Skin of body (tissue), 2 donors: ENCODE measurements around the gene ABCA1. TPM values are rescaled to one million over a fixed set of nuclear protein-coding genes. Genes with fewer than 3 reads are reported as not detected.
A peak's percentile ranks its signal among the peaks of the same experiment; 100 is the strongest.
"Not testable (repeated sequence)": the region's sequence is repeated elsewhere in the genome, so short reads cannot be mapped to it uniquely, and the experiment has no call there.

Experiments
- DNase-seq: peaks from one replicate; lab custom pipeline; 2025; lab: John Stamatoyannopoulos, UW
- total RNA-seq: library from RNA; depleted of rRNA; stranded (reverse); fragments of >200 nt; gene quantifications from one replicate; pipeline ENCODE4 v1.2.3, GENCODE V29; 2014

ABCA1 gene
- total RNA-seq, 1 donor from 2014 or later = 61.2 TPM

DNA sequence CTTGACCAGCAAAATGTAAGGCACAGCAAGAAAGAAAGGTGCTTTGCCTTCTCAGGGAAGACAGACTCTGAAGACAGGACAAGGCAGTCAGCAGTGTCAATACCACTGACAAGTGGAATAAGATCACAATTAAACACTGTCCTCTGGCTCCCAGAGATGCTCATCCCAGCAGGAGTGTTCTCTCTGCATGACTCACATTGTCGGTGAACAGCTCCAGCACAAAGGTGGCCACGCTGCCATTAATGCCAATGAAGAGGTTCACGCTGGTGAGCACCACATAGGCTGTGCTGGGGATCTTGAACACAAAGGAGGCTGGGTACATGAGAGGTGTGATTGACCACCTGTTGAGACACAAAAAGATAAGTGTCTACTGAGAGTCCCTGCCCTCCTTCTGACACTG lies 132.1 kb downstream of the ABCA1 start:
- DNase-seq = no peak

DNA sequence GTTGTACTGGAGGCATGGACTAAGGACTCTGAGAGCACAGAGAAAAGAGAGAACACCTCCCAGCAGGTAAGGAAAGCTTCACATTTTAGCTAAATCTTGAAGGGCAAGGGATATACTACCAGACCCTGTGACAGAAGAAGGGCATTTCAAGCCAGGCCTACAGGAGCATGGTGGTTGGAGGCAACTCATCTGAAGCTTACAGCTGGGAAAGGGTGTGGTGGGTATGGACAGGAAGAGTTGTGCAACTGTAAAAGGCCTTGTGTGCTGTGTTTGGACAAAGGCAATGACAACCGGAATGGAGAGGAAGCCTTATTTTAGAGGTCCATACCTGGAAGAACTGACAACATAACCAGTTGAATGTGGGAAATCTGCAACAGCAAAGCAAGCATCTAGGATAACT lies 132.9 kb downstream of the ABCA1 start:
- DNase-seq = no peak

DNA sequence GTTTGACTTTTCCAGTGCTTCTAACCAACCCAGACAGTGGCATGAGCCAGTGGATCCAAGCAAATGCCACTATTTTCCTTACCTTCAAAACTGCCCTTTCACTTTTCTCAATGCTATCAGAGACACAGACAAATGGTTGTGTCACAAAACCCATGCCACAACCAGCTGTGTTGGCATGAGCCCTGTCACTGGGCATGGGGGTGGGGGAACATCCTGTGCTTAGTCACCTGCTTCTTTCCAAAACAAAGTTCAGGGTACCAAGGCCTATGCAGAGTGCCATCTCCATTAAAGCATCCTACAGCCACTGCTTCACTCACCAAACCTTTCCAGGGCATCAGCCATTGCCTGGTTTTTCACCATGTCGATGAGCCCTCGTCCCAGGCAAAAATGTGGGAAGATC lies 133.9 kb downstream of the ABCA1 start:
- DNase-seq = no peak

DNA sequence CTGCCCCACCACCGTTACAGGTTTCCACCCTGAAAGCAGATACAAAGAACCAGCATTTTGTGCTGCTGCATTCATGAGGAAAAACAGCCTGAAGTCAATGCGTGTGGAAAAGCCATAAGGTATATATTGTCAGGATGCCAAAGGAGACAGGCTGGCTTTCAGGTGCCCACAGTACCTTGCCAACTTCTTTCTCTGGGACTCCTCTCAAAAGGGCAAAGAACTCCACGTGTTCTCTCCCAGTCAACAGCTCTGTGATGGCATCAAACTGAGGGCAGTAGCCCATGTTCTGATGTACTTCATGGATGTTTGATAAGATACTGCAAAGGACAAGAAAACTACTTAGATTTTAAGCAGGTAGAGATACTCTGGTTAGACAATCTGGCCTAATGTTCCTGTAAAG lies 139.7 kb downstream of the ABCA1 start:
- DNase-seq = no peak

DNA sequence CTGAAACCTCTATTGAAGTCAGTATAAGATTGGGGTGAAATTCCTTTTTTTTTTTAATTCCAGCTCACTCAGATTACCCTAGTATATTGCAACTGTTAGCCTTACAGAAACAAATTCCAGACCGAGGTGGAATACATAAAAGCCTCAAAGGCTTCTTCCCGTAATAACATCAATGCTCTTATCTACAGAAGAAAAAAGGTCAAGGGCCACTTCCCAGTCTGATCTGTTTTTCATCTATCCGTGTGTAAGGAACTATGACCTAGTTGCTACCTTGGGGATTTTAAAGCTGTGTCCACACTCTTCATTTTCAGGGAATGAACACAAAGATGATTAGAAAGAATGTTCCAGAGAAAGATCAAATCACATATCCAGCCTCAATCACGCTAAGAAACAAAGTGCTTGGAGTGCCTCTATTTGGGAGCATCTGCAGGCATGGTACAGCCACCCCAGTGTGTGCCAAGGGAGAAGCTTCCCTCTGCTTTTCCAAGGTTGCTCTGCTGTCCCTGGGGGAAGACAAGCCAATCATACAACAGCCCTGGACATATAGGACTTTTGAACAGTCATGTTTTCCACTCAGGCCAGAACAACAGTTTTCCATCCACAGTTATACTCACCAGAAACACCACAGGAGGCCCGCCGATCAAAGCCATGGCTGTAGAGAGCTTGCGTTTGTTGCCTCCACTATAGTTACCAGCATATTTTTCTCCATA lies 140.5 kb downstream of the ABCA1 start:
- no peak for DNase-seq

DNA sequence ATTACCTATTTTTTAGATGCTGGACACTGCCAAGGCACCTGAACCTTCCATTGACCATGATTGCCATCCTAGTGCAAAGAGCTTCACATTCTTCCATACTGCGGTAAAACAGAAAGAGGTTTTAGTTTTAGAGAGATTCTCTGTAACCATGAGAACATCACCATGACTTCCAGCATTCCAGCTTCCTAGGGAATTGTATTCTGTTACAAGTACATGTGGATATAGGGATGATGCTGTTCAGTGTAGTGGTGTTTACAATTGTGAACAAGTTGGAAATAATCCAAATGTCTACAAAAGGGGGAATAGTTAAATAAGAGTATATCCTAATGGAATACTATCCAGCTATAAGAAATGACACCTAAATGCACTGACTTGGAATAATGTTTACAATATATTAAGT lies 141.7 kb downstream of the ABCA1 start:
- no peak for DNase-seq

DNA sequence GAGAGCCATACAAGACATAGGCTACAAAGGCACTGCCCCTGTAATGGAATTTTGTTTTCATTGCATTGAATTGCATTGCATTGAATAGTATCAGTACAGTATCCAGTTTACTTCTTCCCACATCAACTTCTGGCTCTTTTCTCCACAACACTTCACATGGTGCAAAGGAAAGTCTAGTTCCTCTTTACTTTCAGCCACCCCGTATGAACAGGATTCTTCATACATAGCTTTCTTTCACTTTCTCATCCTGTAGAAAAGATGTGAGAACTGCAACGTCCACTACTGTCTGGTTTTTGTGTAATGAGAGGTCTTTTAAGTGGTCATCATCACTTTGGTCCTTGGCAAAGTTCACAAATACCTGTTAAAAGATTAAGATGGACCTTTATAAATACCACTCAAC lies 143.9 kb downstream of the ABCA1 start:
- no peak for DNase-seq

DNA sequence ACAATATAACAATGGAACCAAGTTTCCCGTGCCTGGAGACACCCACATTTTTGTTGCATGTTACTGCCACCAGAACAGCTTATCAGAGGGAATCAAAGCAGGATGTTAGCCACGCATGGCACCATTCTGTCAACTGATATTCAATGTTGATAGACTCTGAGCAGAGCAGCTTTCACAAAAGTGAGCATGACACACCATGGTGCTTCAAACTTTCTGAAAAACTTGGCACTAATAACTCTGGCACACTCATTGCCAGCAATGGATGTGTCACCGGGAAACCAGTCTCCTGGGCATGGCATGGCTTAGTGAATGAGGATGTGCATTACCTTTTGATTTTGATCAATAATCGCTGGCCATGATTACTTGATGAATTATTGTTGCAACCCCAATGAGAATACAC lies 144.4 kb downstream of the ABCA1 start:
- DNase-seq = no peak

DNA sequence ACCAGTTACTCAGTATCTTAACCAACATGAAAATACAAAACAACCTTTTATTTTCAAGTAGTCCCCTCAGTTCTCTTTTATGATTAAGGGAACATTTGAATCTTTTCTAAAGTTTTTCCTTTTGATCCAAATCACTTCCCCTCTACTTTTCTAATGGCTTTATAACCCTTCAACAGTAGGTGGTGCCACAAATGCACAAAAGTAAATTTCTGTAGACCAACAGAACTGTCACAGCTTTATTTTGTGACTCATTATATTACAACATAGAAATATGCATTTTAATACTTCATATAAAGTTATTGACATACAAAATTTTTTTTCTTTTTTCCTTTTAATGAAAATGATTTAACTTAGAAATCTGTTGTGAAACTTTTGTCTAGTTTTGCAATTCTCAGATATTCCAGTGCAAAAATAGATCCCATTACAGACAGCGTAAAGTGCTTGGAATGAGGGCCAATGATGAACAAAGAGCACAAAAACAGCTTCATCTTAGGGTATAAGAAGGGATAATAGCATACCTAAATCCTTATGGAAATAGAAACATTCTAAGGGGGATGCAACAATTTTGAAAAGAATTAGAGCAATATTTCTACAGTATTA lies 147.1 kb downstream of the ABCA1 start:
- DNase-seq = peak; percentile 18

DNA sequence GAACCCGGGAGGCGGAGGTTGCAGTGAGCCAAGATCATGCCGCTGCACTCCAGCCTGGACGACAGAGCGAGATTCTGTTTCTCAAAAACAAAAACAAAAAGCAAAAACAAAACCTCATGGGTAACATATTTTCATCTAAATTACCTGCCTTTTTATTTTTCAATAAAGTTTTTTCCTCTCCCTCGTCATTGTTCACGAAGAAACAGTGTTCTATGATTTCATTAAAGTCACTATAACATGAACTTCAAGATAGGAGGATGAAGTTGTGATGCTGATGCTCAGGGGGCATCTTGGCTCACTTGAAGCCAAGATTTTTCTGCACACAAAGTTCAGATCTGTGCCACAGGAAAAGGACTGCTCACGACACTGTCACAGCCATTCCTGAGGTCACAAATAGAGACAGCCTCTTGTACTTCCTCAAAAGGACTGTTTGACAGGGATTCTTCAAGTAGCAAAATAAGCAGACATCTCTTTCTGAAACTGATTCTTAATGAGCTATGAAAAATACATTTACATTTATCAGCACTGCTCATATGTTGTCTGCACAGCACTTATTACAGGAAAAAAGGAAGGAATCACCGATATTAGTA lies 147.9 kb downstream of the ABCA1 start:
- no peak for DNase-seq

DNA sequence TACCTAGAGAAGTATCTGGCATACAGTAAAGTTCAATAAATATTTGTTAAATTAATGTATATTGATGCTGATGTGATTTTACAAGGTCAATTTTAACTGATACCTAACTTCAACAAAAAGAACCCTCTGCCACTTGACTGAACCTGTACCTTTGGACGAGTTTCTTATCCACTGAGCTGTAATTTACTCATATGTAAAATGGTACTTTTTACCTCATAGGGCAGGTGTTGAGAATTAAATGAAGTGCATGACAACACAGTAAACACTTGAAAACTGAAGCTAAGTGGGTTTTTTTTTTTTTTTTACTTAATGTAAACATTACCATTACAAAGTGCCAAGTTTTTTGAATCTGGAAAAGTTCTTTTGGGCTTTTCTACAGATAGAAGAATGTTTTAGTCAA lies 148.6 kb downstream of the ABCA1 start:
- no peak for DNase-seq

DNA sequence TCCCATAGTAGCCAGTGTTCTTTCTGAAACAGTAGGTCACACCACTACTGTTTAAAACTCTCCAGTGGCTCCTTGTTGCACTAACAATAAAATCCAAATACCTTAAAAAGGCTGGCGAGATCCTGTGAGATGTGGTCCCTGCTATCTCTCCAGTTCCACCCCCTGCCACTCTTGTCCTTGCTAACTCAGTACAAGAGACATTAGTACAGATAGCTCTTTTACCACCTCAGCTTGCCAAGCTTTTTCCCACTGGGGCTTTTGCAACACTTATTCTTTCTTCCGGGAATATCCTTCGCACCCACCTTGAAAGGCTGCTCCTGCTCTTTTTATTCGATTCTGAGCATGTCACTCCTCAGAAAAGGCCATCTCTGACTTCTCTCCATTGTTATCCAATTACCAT lies 149.2 kb downstream of the ABCA1 start:
- DNase-seq = no peak

DNA sequence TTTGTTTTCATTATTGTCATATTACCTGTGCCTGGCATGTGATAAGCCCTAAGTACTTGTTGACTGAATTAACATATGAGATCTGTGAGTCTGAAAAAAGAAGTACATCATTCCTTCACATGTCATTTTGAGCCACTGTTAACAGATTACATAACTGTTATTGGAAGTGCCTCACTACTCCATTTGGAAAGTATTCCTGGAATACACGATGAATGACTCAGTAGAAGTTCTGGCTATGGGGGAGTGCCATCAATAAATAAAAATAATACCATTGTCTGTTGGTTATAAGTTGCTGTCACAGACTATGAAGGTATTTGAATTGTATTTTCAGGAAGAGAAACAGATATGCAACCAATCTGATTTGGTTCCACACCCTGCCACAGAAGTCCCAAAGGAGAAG lies 151.2 kb downstream of the ABCA1 start:
- DNase-seq = peak; percentile 8

DNA sequence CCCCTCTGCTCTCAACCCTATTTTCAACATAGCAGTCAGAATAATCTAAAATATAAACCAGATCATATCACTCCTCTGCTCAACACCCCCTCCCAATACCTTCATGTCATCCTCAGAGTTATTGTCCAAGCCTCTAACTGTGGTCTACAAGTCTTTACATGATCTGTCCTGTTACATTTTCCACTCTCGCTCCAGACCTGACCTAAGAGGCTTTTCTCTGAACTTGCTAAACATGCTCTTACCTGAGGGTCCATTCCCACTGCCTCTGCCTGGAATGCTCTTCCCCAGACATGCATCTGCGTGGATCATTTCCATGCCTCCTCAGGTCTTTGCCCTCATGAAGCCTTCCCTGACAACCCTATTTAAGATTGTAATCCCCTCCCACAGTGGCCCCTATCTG lies 152.0 kb downstream of the ABCA1 start:
- no peak for DNase-seq

DNA sequence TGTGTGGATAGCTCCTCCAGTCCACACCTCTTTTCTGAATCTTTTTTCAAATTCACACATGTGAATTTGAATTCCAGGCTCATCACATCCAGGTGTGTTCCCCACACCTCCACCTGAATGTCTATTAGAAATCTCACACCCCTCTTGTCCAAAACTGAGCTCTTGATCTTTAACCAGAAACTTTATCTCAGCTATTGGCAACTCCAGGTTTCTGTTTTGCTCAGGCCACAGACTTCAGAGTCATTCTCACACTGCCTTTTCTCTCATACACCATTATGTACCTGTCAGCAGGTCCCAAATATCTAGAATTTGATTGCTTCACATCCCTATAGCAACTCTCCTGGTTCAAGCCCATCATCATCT lies 152.4 kb downstream of the ABCA1 start:
- DNase-seq = no peak

DNA sequence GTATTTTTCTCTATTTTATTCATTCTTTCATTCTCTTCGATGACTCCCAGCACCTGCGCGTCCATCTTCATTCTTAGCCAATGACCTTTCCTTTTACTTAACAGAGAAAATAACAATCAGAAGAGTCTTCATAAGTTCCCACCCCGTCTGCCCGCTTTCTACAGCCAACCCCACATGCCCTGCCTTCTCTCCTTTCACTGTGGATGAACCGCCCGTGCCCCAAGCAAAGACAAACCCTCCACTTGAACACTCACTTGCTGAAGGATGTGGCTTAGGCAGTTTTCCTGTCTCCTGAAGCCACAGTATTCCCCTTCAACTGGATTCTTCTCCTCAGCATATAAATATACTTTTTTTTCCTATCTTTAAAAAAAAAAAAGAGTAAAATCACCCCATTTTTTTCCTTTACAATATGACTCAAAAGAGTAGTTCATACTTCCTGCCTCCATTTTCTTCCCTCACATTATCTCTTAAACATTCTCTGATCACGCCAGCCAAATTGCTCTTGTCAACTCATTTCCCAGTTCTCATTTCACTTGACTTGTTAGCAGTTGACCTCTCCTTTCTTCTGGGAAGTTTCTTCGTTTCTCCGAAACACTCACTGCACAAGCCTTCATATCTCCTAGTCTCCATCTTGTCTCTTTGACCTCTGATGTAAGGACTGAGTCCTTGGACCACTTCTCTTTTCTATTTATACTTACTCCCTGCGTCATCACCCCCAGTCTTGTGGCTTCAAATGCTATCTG lies 153.0 kb downstream of the ABCA1 start:
- DNase-seq = no peak

DNA sequence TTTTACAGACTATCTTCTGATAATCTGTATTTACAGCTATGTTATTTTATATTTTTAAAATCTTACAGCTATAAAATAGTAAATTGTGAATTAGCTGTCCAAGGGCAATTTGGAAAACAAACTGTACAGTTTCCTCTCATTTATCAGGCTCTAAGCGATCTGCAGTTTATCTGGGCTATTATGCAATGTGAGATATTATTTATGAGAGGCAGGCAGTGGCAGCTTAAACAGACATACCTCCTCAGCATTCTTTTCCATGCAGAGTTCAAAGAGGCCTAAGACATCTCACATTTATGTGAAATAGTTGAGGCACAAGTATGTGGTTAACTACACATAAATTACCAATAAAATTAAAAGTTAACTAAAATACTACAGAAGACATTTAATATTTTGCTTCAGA lies 153.8 kb downstream of the ABCA1 start:
- DNase-seq = no peak

DNA sequence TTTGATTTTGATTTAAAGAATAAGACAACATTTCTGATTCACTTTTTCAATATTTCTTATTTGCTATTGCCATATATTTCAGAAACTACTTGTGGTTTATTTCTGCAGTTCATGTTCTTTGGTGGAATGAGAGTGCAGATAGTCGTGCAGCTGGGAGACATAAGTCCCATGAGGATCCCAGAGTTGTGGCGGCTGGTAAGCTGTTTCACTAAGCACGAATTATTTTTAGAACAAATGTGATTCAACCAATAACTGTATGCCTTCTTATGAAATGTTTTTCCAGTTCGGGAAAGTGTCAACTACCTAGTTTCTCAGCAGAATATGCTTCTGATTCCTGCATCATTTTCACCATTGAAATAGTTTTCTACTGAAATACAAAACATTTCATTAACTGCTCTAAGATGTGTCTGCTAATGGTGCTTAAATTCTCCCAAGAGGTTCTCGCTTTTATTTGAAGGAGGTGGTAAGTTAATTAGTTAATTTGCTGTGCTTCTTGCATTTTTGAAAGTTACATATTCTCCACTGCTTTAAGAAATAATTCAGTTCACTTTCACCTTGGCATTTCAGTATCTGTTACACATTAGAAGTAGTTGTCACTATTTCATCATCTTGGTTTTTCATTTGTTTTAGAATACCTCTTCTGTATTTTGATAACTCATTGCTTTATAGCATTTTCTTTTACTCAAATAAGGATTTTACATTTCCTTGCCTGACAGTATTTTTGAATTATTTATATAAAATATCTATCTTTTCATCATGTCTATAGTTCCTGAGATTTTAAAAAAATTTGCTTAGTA lies 155.0 kb downstream of the ABCA1 start:
- DNase-seq = no peak

DNA sequence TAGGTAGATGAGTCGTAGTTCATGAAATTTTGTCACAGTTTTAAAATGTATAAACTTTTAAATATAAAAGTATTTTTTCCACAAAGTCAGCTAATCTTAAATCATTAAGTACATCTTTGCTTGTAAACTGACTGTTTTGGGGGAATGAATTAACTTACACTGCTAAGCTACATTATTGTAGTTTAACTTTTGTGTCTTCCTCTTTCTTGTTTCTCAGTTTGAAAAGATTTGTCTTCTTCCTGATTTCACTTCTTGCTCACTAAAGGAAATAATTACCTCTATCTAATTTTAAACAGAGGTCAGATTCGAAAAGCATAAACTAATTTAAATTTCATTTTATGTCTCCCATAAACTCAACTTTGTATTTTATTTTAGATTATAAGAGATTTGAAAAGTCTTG lies 158.3 kb downstream of the ABCA1 start:
- DNase-seq = no peak

DNA sequence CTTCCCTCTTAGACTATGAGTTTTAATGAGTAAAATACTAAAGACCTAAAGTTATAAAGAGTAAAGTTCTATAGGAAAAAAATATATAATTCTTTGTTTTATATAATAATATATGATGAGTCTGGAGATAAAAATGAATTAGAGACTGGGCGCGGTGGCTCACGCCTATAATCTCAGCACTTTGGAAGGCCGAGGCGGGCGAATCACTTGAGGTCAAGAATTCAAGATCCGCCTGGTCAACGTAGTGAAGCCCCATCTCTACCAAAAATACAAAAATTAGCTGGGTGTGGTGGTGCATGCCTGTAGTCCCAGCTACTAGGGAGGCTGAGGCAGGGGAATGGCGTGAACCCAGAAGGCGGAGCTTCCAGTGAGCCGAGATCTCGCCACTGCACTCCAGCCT lies 158.9 kb downstream of the ABCA1 start:
- DNase-seq = not testable (repeated sequence)

DNA sequence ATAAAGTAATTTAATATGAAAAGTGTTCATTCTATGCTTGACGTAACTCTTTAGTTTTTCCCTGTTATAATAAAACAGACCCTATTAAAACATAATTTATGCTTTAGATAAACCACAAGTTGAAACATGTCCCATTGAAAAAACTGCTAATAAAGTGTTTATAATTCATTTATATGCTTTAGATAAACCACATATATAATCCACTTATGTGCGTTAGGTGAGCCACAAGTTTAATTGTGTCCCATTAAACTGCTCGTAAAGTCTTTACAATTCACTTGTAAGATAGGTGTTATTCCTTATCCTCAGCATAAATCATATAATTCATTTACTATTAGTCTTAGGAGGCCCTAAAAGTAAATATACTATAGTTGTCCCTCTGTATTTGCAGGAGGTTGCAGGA lies 160.4 kb downstream of the ABCA1 start:
- no peak for DNase-seq

DNA sequence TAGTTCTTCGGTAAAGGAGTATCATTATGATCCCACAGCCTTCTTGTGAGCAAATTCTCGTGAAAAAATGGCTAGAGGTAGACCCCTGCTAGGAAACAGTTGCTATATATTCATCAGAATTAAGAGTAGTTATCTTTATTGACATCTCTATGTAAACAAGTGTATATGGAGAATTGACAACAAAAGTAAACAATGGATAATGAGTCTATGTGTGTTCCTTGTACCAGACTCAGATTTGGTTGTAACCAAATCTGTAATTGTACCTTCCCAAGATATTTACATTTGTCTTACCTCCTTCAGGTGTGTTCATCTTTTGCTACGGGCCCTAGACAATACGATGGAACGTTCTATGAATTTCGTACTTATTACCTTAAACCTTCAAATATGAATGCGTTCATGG lies 161.9 kb downstream of the ABCA1 start:
- no peak for DNase-seq
